HT1080 (cell line): ENCODE data around the gene SLF2. TPM values are rescaled to one million over a fixed set of nuclear protein-coding genes. Genes with fewer than 3 reads are reported as not detected.
A peak's percentile ranks its signal among the peaks of the same experiment; 100 is the strongest.

ENCODE experiments used
- DNase-seq: peaks from one replicate; pipeline ENCODE4 v3.0.0-alpha.2; 2015; ENCODE audit warnings: low read depth
- total RNA-seq: library from RNA; depleted of rRNA; stranded (reverse); fragments of >200 nt; shearing (Covaris generic); gene quantifications from 2 replicates; pipeline ENCODE4 v1.2.3, GENCODE V29; 2014

SLF2 gene
- total RNA-seq, 1 experiment from 2014 or later: 17.4 TPM

GRCh38 chr10:100998991-100999741 is 86.4 kb downstream of the SLF2 start:
- DNase-seq: peak; percentile 66

GRCh38 chr10:100999742-101000126 is 87.0 kb downstream of the SLF2 start, which contains the start of gene LZTS2:
Gene LZTS2, plus strand, starts transcription at chr10:100999808. Its CDS starts 2,731 bp downstream, at chr10:101002539.
- no peak for DNase-seq

GRCh38 chr10:101000127-101000914 is 87.6 kb downstream of the SLF2 start:
- peak; percentile 24 for DNase-seq

- DNase-seq: peak; percentile 69
Measured at GRCh38 chr10:101000915-101001658, 88.3 kb downstream of the SLF2 start.

- no peak for DNase-seq
Measured at GRCh38 chr10:101001659-101002035, 88.9 kb downstream of the SLF2 start.

- DNase-seq: no peak
Measured at GRCh38 chr10:101002456-101002855, 89.7 kb downstream of the SLF2 start.

- no peak for DNase-seq
Measured at GRCh38 chr10:101003639-101004206, 91.0 kb downstream of the SLF2 start.

- DNase-seq: no peak
Measured at GRCh38 chr10:101005361-101005760, 92.6 kb downstream of the SLF2 start.

- no peak for DNase-seq
Measured at GRCh38 chr10:101005869-101006567, 93.3 kb downstream of the SLF2 start.

- DNase-seq: no peak
Measured at GRCh38 chr10:101006593-101007098, 93.9 kb downstream of the SLF2 start.

GRCh38 chr10:101007099-101007711 is 94.4 kb downstream of the SLF2 start:
- no peak for DNase-seq

- DNase-seq: no peak
Measured at GRCh38 chr10:101007915-101008822, 95.4 kb downstream of the SLF2 start.

- no peak for DNase-seq
Measured at GRCh38 chr10:101008823-101009423, 96.2 kb downstream of the SLF2 start.

- DNase-seq: no peak
Measured at GRCh38 chr10:101010329-101010728, 97.6 kb downstream of the SLF2 start.

GRCh38 chr10:101011517-101012423 is 99.0 kb downstream of the SLF2 start:
- no peak for DNase-seq

GRCh38 chr10:101012525-101013364 is 100.0 kb downstream of the SLF2 start:
- peak; percentile 96 for DNase-seq

GRCh38 chr10:101013365-101013825 is 100.6 kb downstream of the SLF2 start:
- no peak for DNase-seq
